ENCODE results near the gene DNAH2. TPM values are rescaled to one million over a fixed set of nuclear protein-coding genes. Genes with fewer than 3 reads are reported as not detected.
"Not testable (repeated sequence)": the region's sequence is repeated elsewhere in the genome, so short reads cannot be mapped to it uniquely, and the experiment has no call there.

DNAH2 gene
- total RNA-seq, 1 donor from 2014 or later, result 0.62 TPM

- no peak for DNase-seq
Measured at GRCh38 chr17:7780736-7781135, 63.2 kb downstream of the DNAH2 start.

GRCh38 chr17:7781429-7781828, 63.9 kb downstream of the DNAH2 start:
- no peak for DNase-seq

- no peak for DNase-seq
Measured at GRCh38 chr17:7782240-7782639, 64.7 kb downstream of the DNAH2 start.

- no peak for DNase-seq
Measured at GRCh38 chr17:7786866-7787265, 69.3 kb downstream of the DNAH2 start.

- no peak for DNase-seq
Measured at GRCh38 chr17:7789131-7789530, 71.6 kb downstream of the DNAH2 start.

- no peak for DNase-seq
Measured at GRCh38 chr17:7790150-7790549, 72.6 kb downstream of the DNAH2 start.

GRCh38 chr17:7792611-7793010, 75.1 kb downstream of the DNAH2 start:
- no peak for DNase-seq

- DNase-seq, result no peak
Measured at GRCh38 chr17:7794075-7794663, 76.6 kb downstream of the DNAH2 start.

GRCh38 chr17:7797976-7798375, 80.4 kb downstream of the DNAH2 start:
- no peak for DNase-seq

GRCh38 chr17:7798839-7799238, 81.3 kb downstream of the DNAH2 start:
- DNase-seq, result no peak

- no peak for DNase-seq
Measured at GRCh38 chr17:7803981-7804380, 86.4 kb downstream of the DNAH2 start.

- DNase-seq, result no peak
Measured at GRCh38 chr17:7806587-7806986, 89.0 kb downstream of the DNAH2 start.

GRCh38 chr17:7807206-7807605, 89.7 kb downstream of the DNAH2 start:
- no peak for DNase-seq

- no peak for DNase-seq
Measured at GRCh38 chr17:7809086-7809790, 91.7 kb downstream of the DNAH2 start.

- DNase-seq, result not testable (repeated sequence)
Measured at GRCh38 chr17:7809791-7810343, 92.3 kb downstream of the DNAH2 start.

- no peak for DNase-seq
Measured at GRCh38 chr17:7811251-7811650, 93.7 kb downstream of the DNAH2 start.

GRCh38 chr17:7814969-7815368, 97.4 kb downstream of the DNAH2 start:
- no peak for DNase-seq

- DNase-seq, result no peak
Measured at GRCh38 chr17:7816926-7817642, 99.5 kb downstream of the DNAH2 start.

GRCh38 chr17:7817643-7817964, 100.1 kb downstream of the DNAH2 start:
- DNase-seq, result no peak

GRCh38 chr17:7818026-7818425, 100.5 kb downstream of the DNAH2 start:
- DNase-seq, result no peak

- no peak for DNase-seq
Measured at GRCh38 chr17:7818746-7819645, 101.5 kb downstream of the DNAH2 start.

- DNase-seq, result no peak
Measured at GRCh38 chr17:7820231-7820630, 102.7 kb downstream of the DNAH2 start.

All from occipital lobe (tissue), 2 donors.